PFSK-1 (cell line): Measurements from ENCODE around the gene ZNF747.

ENCODE experiments used
- FOXP2 ChIP-seq: optimal IDR thresholded peaks from 2 replicates; pipeline ENCODE3; 2011; ENCODE audit warnings: borderline replicate concordance, control low read depth, inconsistent platforms; ENCODE audit not compliant: insufficient read depth; ENCODE audit errors: extremely low read length, extremely low read depth
- POLR2AphosphoS5 ChIP-seq: IDR thresholded peaks from 2 replicates; pipeline ENCODE4 v1.6.1; 2012; ENCODE audit warnings: low read depth, mild to moderate bottlenecking, control low read depth, low read length, moderate library complexity
- REST ChIP-seq, 2 experiments: IDR thresholded peaks; 2 replicates each; pipeline versions ENCODE4 v1.6.1 to v1.8.0; 2011 to 2012; ENCODE audit warnings: low read depth in 2 of 2, low read length in 2 of 2, control low read depth in 1 of 2, inconsistent platforms in 1 of 2, mild to moderate bottlenecking in 1 of 2, moderate library complexity in 1 of 2; ENCODE audit not compliant: insufficient read depth in 1 of 2
- SIN3A ChIP-seq: IDR thresholded peaks from 2 replicates; pipeline ENCODE4 v1.6.1; 2012; ENCODE audit warnings: mild to moderate bottlenecking, low read length, moderate library complexity, borderline replicate concordance; ENCODE audit not compliant: insufficient read depth
- TAF1 ChIP-seq: IDR thresholded peaks from 2 replicates; pipeline ENCODE4 v1.6.1; 2012; ENCODE audit warnings: low read length, control low read depth, borderline replicate concordance; ENCODE audit not compliant: insufficient read depth

GRCh38 chr16:30553393-30553899 lies 18.8 kb upstream of the ZNF747 start:
- TF ChIP-seq TAF1 (no peak), POLR2AphosphoS5 (no peak), REST (IDR thresholded peaks at IDR 0.05; ENCODE audit: insufficient read depth in 1 of 2, low read depth in 2 of 2, low read length in 2 of 2) (no peak), SIN3A (no peak), FOXP2 (no peak)
